ENCODE data around the gene APOBEC3B. TPM values are rescaled to one million over a fixed set of nuclear protein-coding genes. Genes with fewer than 3 reads are reported as not detected.
A peak's percentile ranks its signal among the peaks of the same experiment; 100 is the strongest.

Gene APOBEC3B
- total RNA-seq, 1 experiment from 2014 or later = not detected

- H3K27ac ChIP-seq (ENCODE audit: low read length) = no peak overlapping the region
- no peak overlapping the region for H3K9ac ChIP-seq (ENCODE audit: low read length)
- no peaks in the 10 kb centered on the region for H3K9me2 ChIP-seq (replicated peaks; ENCODE audit: insufficient read depth, low read length)
- no peak overlapping the region for H3K4me3 ChIP-seq (ENCODE audit: low read length)
- no peaks in the 10 kb centered on the region for H3K9me3 ChIP-seq (ENCODE audit: low read length)
- peaks cover 15% of the 10 kb centered on the region for H3K4me1 ChIP-seq (ENCODE audit: low read length)
- H3K4me2 ChIP-seq (ENCODE audit: low read depth, low read length, poor library complexity, severe bottlenecking) = no peak overlapping the region
- no peak overlapping the region for H2AFZ ChIP-seq (ENCODE audit: low read length)
- no peaks in the 10 kb centered on the region for H4K20me1 ChIP-seq (ENCODE audit: insufficient read depth, low read depth, low read length)
- DNase-seq = no peak
- no peaks in the 10 kb centered on the region for H3K79me2 ChIP-seq (ENCODE audit: low read length)
- no peaks in the 10 kb centered on the region for H3K27me3 ChIP-seq (ENCODE audit: low read length)
- no peaks in the 10 kb centered on the region for H3K36me3 ChIP-seq (ENCODE audit: insufficient read depth, low read length)
These were observed 15.2 kb upstream of the APOBEC3B start for GRCh38 chr22:38966942-38967341.

- no peaks in the 10 kb centered on the region for H3K27me3 ChIP-seq (ENCODE audit: low read length)
- no peaks in the 10 kb centered on the region for H3K36me3 ChIP-seq (ENCODE audit: insufficient read depth, low read length)
- H3K9ac ChIP-seq (ENCODE audit: low read length) = no peak overlapping the region
- H3K9me2 ChIP-seq (replicated peaks; ENCODE audit: insufficient read depth, low read length) = no peaks in the 10 kb centered on the region
- peaks cover 15% of the 10 kb centered on the region for H3K4me1 ChIP-seq (ENCODE audit: low read length)
- H4K20me1 ChIP-seq (ENCODE audit: insufficient read depth, low read depth, low read length) = no peaks in the 10 kb centered on the region
- H3K27ac ChIP-seq (ENCODE audit: low read length) = no peak overlapping the region
- no peak for DNase-seq
- no peak overlapping the region for H3K4me3 ChIP-seq (ENCODE audit: low read length)
- H3K9me3 ChIP-seq (ENCODE audit: low read length) = no peaks in the 10 kb centered on the region
- H3K4me2 ChIP-seq (ENCODE audit: low read depth, low read length, poor library complexity, severe bottlenecking) = no peak overlapping the region
- H3K79me2 ChIP-seq (ENCODE audit: low read length) = no peaks in the 10 kb centered on the region
- no peak overlapping the region for H2AFZ ChIP-seq (ENCODE audit: low read length)
These were observed 14.4 kb upstream of the APOBEC3B start for GRCh38 chr22:38967451-38968450.

GRCh38 chr22:38968801-38969200 lies 13.3 kb upstream of the APOBEC3B start:
- no peak overlapping the region for H3K4me3 ChIP-seq (ENCODE audit: low read length)
- no peak overlapping the region for H3K4me2 ChIP-seq (ENCODE audit: low read depth, low read length, poor library complexity, severe bottlenecking)
- H3K9ac ChIP-seq (ENCODE audit: low read length) = no peak overlapping the region
- peaks cover 15% of the 10 kb centered on the region for H3K4me1 ChIP-seq (ENCODE audit: low read length)
- no peaks in the 10 kb centered on the region for H3K9me3 ChIP-seq (ENCODE audit: low read length)
- H4K20me1 ChIP-seq (ENCODE audit: insufficient read depth, low read depth, low read length) = no peaks in the 10 kb centered on the region
- H3K27me3 ChIP-seq (ENCODE audit: low read length) = no peaks in the 10 kb centered on the region
- H2AFZ ChIP-seq (ENCODE audit: low read length) = no peak overlapping the region
- no peak overlapping the region for H3K27ac ChIP-seq (ENCODE audit: low read length)
- no peaks in the 10 kb centered on the region for H3K9me2 ChIP-seq (replicated peaks; ENCODE audit: insufficient read depth, low read length)
- no peaks in the 10 kb centered on the region for H3K36me3 ChIP-seq (ENCODE audit: insufficient read depth, low read length)
- DNase-seq = no peak
- H3K79me2 ChIP-seq (ENCODE audit: low read length) = no peaks in the 10 kb centered on the region

GRCh38 chr22:38970551-38970950 lies 11.6 kb upstream of the APOBEC3B start:
- no peak overlapping the region for H3K9ac ChIP-seq (ENCODE audit: low read length)
- no peaks in the 10 kb centered on the region for H3K36me3 ChIP-seq (ENCODE audit: insufficient read depth, low read length)
- H3K4me3 ChIP-seq (ENCODE audit: low read length) = no peak overlapping the region
- peaks cover 15% of the 10 kb centered on the region for H3K4me1 ChIP-seq (ENCODE audit: low read length)
- no peaks in the 10 kb centered on the region for H4K20me1 ChIP-seq (ENCODE audit: insufficient read depth, low read depth, low read length)
- no peaks in the 10 kb centered on the region for H3K79me2 ChIP-seq (ENCODE audit: low read length)
- no peak overlapping the region for H2AFZ ChIP-seq (ENCODE audit: low read length)
- no peaks in the 10 kb centered on the region for H3K27me3 ChIP-seq (ENCODE audit: low read length)
- no peak for DNase-seq
- H3K27ac ChIP-seq (ENCODE audit: low read length) = no peak overlapping the region
- H3K9me2 ChIP-seq (replicated peaks; ENCODE audit: insufficient read depth, low read length) = no peaks in the 10 kb centered on the region
- H3K4me2 ChIP-seq (ENCODE audit: low read depth, low read length, poor library complexity, severe bottlenecking) = no peak overlapping the region
- H3K9me3 ChIP-seq (ENCODE audit: low read length) = no peaks in the 10 kb centered on the region

- Histone ChIP-seq H3K36me3 (ENCODE audit: insufficient read depth, low read length) (no peaks in the 10 kb centered on the region), H2AFZ (ENCODE audit: low read length) (no peak overlapping the region), H3K4me1 (ENCODE audit: low read length) (peaks cover 15% of the 10 kb centered on the region), H3K9me2 (replicated peaks; ENCODE audit: insufficient read depth, low read length) (no peaks in the 10 kb centered on the region), H3K4me2 (ENCODE audit: low read depth, low read length, poor library complexity, severe bottlenecking) (no peak overlapping the region), H3K9ac (ENCODE audit: low read length) (no peak overlapping the region), H3K79me2 (ENCODE audit: low read length) (no peaks in the 10 kb centered on the region), H3K27me3 (ENCODE audit: low read length) (no peaks in the 10 kb centered on the region), H4K20me1 (ENCODE audit: insufficient read depth, low read depth, low read length) (no peaks in the 10 kb centered on the region), H3K9me3 (ENCODE audit: low read length) (no peaks in the 10 kb centered on the region), H3K4me3 (ENCODE audit: low read length) (no peak overlapping the region), H3K27ac (ENCODE audit: low read length) (no peak overlapping the region)
- no peak for DNase-seq
These were observed 10.9 kb upstream of the APOBEC3B start for GRCh38 chr22:38971202-38971601.

- Histone ChIP-seq H2AFZ (ENCODE audit: low read length) (no peak overlapping the region), H3K9me2 (replicated peaks; ENCODE audit: insufficient read depth, low read length) (no peaks in the 10 kb centered on the region), H3K4me1 (ENCODE audit: low read length) (peaks cover 15% of the 10 kb centered on the region), H3K4me3 (ENCODE audit: low read length) (no peak overlapping the region), H3K27ac (ENCODE audit: low read length) (no peak overlapping the region), H3K4me2 (ENCODE audit: low read depth, low read length, poor library complexity, severe bottlenecking) (no peak overlapping the region), H3K9me3 (ENCODE audit: low read length) (no peaks in the 10 kb centered on the region), H4K20me1 (ENCODE audit: insufficient read depth, low read depth, low read length) (no peaks in the 10 kb centered on the region), H3K9ac (ENCODE audit: low read length) (no peak overlapping the region), H3K36me3 (ENCODE audit: insufficient read depth, low read length) (no peaks in the 10 kb centered on the region), H3K27me3 (ENCODE audit: low read length) (no peaks in the 10 kb centered on the region), H3K79me2 (ENCODE audit: low read length) (no peaks in the 10 kb centered on the region)
- no peak for DNase-seq
These were observed 10.4 kb upstream of the APOBEC3B start for GRCh38 chr22:38971791-38972190.

- Histone ChIP-seq H3K9ac (ENCODE audit: low read length) (no peak overlapping the region), H3K9me3 (ENCODE audit: low read length) (no peaks in the 10 kb centered on the region), H3K79me2 (ENCODE audit: low read length) (no peaks in the 10 kb centered on the region), H3K27ac (ENCODE audit: low read length) (no peak overlapping the region), H3K4me2 (ENCODE audit: low read depth, low read length, poor library complexity, severe bottlenecking) (no peak overlapping the region), H3K36me3 (ENCODE audit: insufficient read depth, low read length) (no peaks in the 10 kb centered on the region), H3K9me2 (replicated peaks; ENCODE audit: insufficient read depth, low read length) (no peaks in the 10 kb centered on the region), H3K27me3 (ENCODE audit: low read length) (no peaks in the 10 kb centered on the region), H3K4me3 (ENCODE audit: low read length) (no peak overlapping the region), H3K4me1 (ENCODE audit: low read length) (peaks cover 13% of the 10 kb centered on the region), H2AFZ (ENCODE audit: low read length) (no peak overlapping the region), H4K20me1 (ENCODE audit: insufficient read depth, low read depth, low read length) (no peaks in the 10 kb centered on the region)
- DNase-seq = no peak
These were observed 9.6 kb upstream of the APOBEC3B start for GRCh38 chr22:38972558-38972957.

- DNase-seq = peak; percentile 74
- no peaks in the 10 kb centered on the region for H3K27me3 ChIP-seq (ENCODE audit: low read length)
- H3K79me2 ChIP-seq (ENCODE audit: low read length) = no peaks in the 10 kb centered on the region
- H3K4me2 ChIP-seq (ENCODE audit: low read depth, low read length, poor library complexity, severe bottlenecking) = no peak overlapping the region
- H3K9me2 ChIP-seq (replicated peaks; ENCODE audit: insufficient read depth, low read length) = no peaks in the 10 kb centered on the region
- H3K9ac ChIP-seq (ENCODE audit: low read length) = no peak overlapping the region
- no peaks in the 10 kb centered on the region for H3K36me3 ChIP-seq (ENCODE audit: insufficient read depth, low read length)
- no peak overlapping the region for H2AFZ ChIP-seq (ENCODE audit: low read length)
- H3K9me3 ChIP-seq (ENCODE audit: low read length) = no peaks in the 10 kb centered on the region
- H3K4me1 ChIP-seq (ENCODE audit: low read length) = peaks cover 4% of the 10 kb centered on the region
- H4K20me1 ChIP-seq (ENCODE audit: insufficient read depth, low read depth, low read length) = no peaks in the 10 kb centered on the region
- H3K27ac ChIP-seq (ENCODE audit: low read length) = no peak overlapping the region
- no peak overlapping the region for H3K4me3 ChIP-seq (ENCODE audit: low read length)
These were observed 8.6 kb upstream of the APOBEC3B start for GRCh38 chr22:38973289-38974169.

Measured in Karpas-422 (cell line).